GM19455 (cell line): ENCODE data around the gene NDUFA6.
"Not testable (repeated sequence)": the region's sequence is repeated elsewhere in the genome, so short reads cannot be mapped to it uniquely, and the experiment has no call there.

Experiments
- ATAC-seq: cut with Tn5 transposase; IDR thresholded peaks from one replicate; pipeline ENCODE4 v1.9.1; 2021; ENCODE audit not compliant: unreplicated experiment

Gene NDUFA6

GRCh38 chr22:42072606-42073330 lies 17.8 kb downstream of the NDUFA6 start:
- no peak for ATAC-seq

- not testable (repeated sequence) for ATAC-seq
Measured at GRCh38 chr22:42071508-42071907, 19.1 kb downstream of the NDUFA6 start.

- ATAC-seq, result peak; percentile 84
Measured at GRCh38 chr22:42070517-42071422, 19.8 kb downstream of the NDUFA6 start, which contains the start of gene NAGA. TSS of gene NAGA (minus strand) at chr22:42070812. CDS start at chr22:42070297, 515 bp downstream.

GRCh38 chr22:42069801-42070516 lies 20.6 kb downstream of the NDUFA6 start:
- ATAC-seq, result peak; percentile 22

- ATAC-seq, result no peak
Measured at GRCh38 chr22:42068291-42068690, 22.3 kb downstream of the NDUFA6 start.

GRCh38 chr22:42067671-42068251 lies 22.8 kb downstream of the NDUFA6 start:
- no peak for ATAC-seq

- no peak for ATAC-seq
Measured at GRCh38 chr22:42066937-42067336, 23.6 kb downstream of the NDUFA6 start.

GRCh38 chr22:42066126-42066761 lies 24.3 kb downstream of the NDUFA6 start:
- no peak for ATAC-seq

- ATAC-seq, result no peak
Measured at GRCh38 chr22:42065438-42066125, 25.0 kb downstream of the NDUFA6 start.

- ATAC-seq, result no peak
Measured at GRCh38 chr22:42064629-42065028, 25.9 kb downstream of the NDUFA6 start.

- ATAC-seq, result no peak
Measured at GRCh38 chr22:42062506-42063170, 27.9 kb downstream of the NDUFA6 start.

GRCh38 chr22:42061041-42061440 lies 29.5 kb downstream of the NDUFA6 start:
- ATAC-seq, result no peak

- no peak for ATAC-seq
Measured at GRCh38 chr22:42060489-42060888, 30.1 kb downstream of the NDUFA6 start.

- no peak for ATAC-seq
Measured at GRCh38 chr22:42056757-42057511, 33.6 kb downstream of the NDUFA6 start.

GRCh38 chr22:42052765-42053164 lies 37.8 kb downstream of the NDUFA6 start:
- ATAC-seq, result no peak

- no peak for ATAC-seq
Measured at GRCh38 chr22:42050641-42051180, 39.9 kb downstream of the NDUFA6 start.

GRCh38 chr22:42041784-42042183 lies 48.8 kb downstream of the NDUFA6 start:
- no peak for ATAC-seq

- no peak for ATAC-seq
Measured at GRCh38 chr22:42039271-42039670, 51.3 kb downstream of the NDUFA6 start.
